CD8-positive, alpha-beta memory T cell (primary cell): ENCODE results near the gene ZNF518A. TPM values are rescaled to one million over a fixed set of nuclear protein-coding genes. Genes with fewer than 3 reads are reported as not detected.

ENCODE experiments used
- CTCF ChIA-PET: fragments of 350-600 bp; sonication (Branson Sonifier 250); formaldehyde crosslinking; loops from one replicate; lab custom pipeline; 2021; ENCODE audit warnings: antibody characterized with exemption; lab: Charles Lee
- POLR2A ChIA-PET: fragments of 350-600 bp; sonication (Branson Sonifier 250); formaldehyde crosslinking; loops from one replicate; lab custom pipeline; 2021; ENCODE audit warnings: antibody characterized with exemption; lab: Charles Lee
- DNase-seq, 5 donors: peaks; one replicate each; pipeline versions ENCODE4 v3.0.0 to v3.0.0-alpha.2; 2020 to 2022; ENCODE audit warnings: mixed read lengths in 1 of 5
- H3K27ac ChIP-seq: one replicate; pipeline ENCODE4 v1.7.0; 2013; ENCODE audit warnings: low read depth, mild to moderate bottlenecking, low read length, moderate library complexity
- H3K27me3 ChIP-seq: 2 replicates; pipeline ENCODE4 v1.7.0; 2013; ENCODE audit warnings: low read length, mild to moderate bottlenecking; ENCODE audit not compliant: insufficient read depth, poor library complexity, severe bottlenecking
- H3K36me3 ChIP-seq: 2 replicates; pipeline ENCODE4 v1.7.0; 2013; ENCODE audit warnings: mild to moderate bottlenecking, low read length, moderate library complexity; ENCODE audit not compliant: insufficient read depth
- H3K4me1 ChIP-seq: 2 replicates; pipeline ENCODE4 v1.7.0; 2013; ENCODE audit warnings: mild to moderate bottlenecking, low read length, moderate library complexity; ENCODE audit not compliant: insufficient read depth
- H3K4me3 ChIP-seq: 2 replicates; pipeline ENCODE4 v1.7.0; 2013; ENCODE audit warnings: mild to moderate bottlenecking, low read length
- H3K9me3 ChIP-seq: 2 replicates; pipeline ENCODE4 v1.7.0; 2013; ENCODE audit warnings: mild to moderate bottlenecking, low read length
- H3K27ac Mint-ChIP-seq, 8 donors: one replicate each; pipeline ENCODE4 v1.8.0; 2020 to 2021; ENCODE audit warnings: mixed read lengths in 8 of 8, mild to moderate bottlenecking in 6 of 8, inconsistent platforms in 3 of 8, moderate library complexity in 3 of 8
- H3K27me3 Mint-ChIP-seq, 2 donors: one replicate each; pipeline ENCODE4 v1.8.0; 2020 to 2021; ENCODE audit warnings: mixed read lengths in 2 of 2, mild to moderate bottlenecking in 1 of 2, moderate library complexity in 1 of 2
- H3K36me3 Mint-ChIP-seq, 3 donors: one replicate each; pipeline ENCODE4 v1.8.0; 2020 to 2021; ENCODE audit warnings: mixed read lengths in 3 of 3, inconsistent platforms in 1 of 3, mild to moderate bottlenecking in 1 of 3
- H3K4me1 Mint-ChIP-seq, 3 donors: one replicate each; pipeline ENCODE4 v1.8.0; 2020 to 2021; ENCODE audit warnings: mixed read lengths in 3 of 3, inconsistent platforms in 1 of 3, mild to moderate bottlenecking in 1 of 3
- H3K4me3 Mint-ChIP-seq, 7 donors: one replicate each; pipeline ENCODE4 v1.8.0; 2020 to 2021; ENCODE audit warnings: mixed read lengths in 7 of 7, mild to moderate bottlenecking in 6 of 7, moderate library complexity in 4 of 7, inconsistent platforms in 2 of 7
- H3K9me3 Mint-ChIP-seq, 5 donors: one replicate each; pipeline ENCODE4 v1.8.0; 2020 to 2022; ENCODE audit warnings: mixed read lengths in 5 of 5, mild to moderate bottlenecking in 3 of 5, moderate library complexity in 2 of 5, inconsistent platforms in 1 of 5
- polyA plus RNA-seq: library from polyadenylated mRNA; unstranded; fragments of 300-500 nt; fragmentation: Illumina TruSeq; gene quantifications from one replicate; pipeline ENCODE4 v1.2.3, GENCODE V29; 2021
- total RNA-seq, 2 experiments: library from RNA; stranded (reverse); gene quantifications; one replicate each; pipeline ENCODE4 v1.2.3, GENCODE V29; 2021

ZNF518A gene
- total and polyA plus RNA-seq, 3 experiments from 2014 or later: 9.0 to 15.7 (median 15.0) TPM

DNA sequence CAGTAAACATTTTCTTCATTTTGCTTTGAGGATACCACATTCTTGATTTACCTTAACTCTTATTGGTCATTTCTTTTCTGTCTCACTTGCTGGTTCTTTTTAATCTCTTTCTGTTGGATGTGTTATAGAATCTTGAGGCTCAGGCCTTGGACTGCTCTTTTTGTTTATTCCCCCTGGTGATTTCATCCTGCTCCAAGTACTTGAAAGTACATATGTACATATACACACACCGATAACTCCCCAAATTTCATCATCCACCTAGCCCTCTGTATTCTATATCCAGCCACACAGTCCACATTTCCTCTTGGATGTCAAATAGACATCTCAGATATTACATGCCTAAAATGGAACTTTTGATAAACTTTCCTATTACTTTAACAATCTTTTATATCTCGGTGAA is 7.5 kb downstream of the ZNF518A start:
- no peak overlapping the region for H3K4me3 Mint-ChIP-seq

GRCh38 chr10:96138102-96138501 is 8.0 kb downstream of the ZNF518A start:
- no peak overlapping the region for H3K27ac Mint-ChIP-seq
- POLR2A ChIA-PET: no interaction called here
- DNase-seq: no peak

More for the DNA sequence above, 7.5 kb downstream of the ZNF518A start:
- Mint-ChIP-seq H3K27me3 (no peaks in the 10 kb centered on the region), H3K27ac (no peak overlapping the region), H3K36me3 (peaks cover 36 to 75% (median 44%) of the 10 kb centered on the region in 3 donors), H3K4me1 (peaks cover 0 to 8% (median 1%) of the 10 kb centered on the region in 3 donors), H3K9me3 (no peaks in the 10 kb centered on the region)
- H3K4me3 ChIP-seq: no peak overlapping the region
- ChIA-PET POLR2A (no interaction called here), CTCF (no interaction called here)
- peaks cover 24% of the 10 kb centered on the region for H3K36me3 ChIP-seq
- H3K27ac ChIP-seq: no peak overlapping the region
- H3K9me3 ChIP-seq: no peaks in the 10 kb centered on the region
- DNase-seq: no peak
- H3K27me3 ChIP-seq: no peaks in the 10 kb centered on the region
- no peaks in the 10 kb centered on the region for H3K4me1 ChIP-seq

DNA sequence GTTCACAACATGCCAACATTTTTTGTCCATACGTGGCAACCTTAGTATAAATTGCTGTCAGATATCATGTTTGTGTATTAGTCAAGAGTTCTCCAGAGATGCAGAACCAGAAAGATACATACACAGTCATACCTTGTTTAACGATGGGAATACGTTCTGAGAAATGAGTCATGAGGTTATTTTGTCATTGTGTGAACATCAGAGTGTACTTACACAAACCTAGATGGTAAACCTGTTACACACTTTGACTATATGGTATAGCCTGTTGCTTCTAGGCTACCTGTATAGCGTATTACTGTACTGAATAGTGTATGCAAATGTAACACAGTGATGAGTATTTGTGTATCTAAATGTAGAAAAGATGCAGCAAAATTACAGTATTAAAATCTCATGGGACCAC is 22.3 kb downstream of the ZNF518A start:
- Mint-ChIP-seq H3K27me3 (no peaks in the 10 kb centered on the region), H3K36me3 (peaks cover 50 to 83% (median 72%) of the 10 kb centered on the region in 3 donors), H3K27ac (no peak overlapping the region), H3K4me1 (no peaks in the 10 kb centered on the region), H3K9me3 (peaks cover 0 to 10% (median 3%) of the 10 kb centered on the region in 5 donors), H3K4me3 (no peak overlapping the region)
- ChIA-PET CTCF (no interaction called here), POLR2A (no interaction called here)
- Histone ChIP-seq H3K9me3 (no peaks in the 10 kb centered on the region), H3K4me1 (no peaks in the 10 kb centered on the region), H3K36me3 (peaks cover 32% of the 10 kb centered on the region), H3K27ac (no peak overlapping the region), H3K4me3 (no peak overlapping the region), H3K27me3 (no peaks in the 10 kb centered on the region)
- DNase-seq: no peak

More at GRCh38 chr10:96138102-96138501, 8.0 kb downstream of the ZNF518A start:
- Histone ChIP-seq H3K4me3 (no peak overlapping the region), H3K9me3 (no peaks in the 10 kb centered on the region), H3K27me3 (no peaks in the 10 kb centered on the region), H3K4me1 (no peaks in the 10 kb centered on the region), H3K27ac (no peak overlapping the region), H3K36me3 (peaks cover 24% of the 10 kb centered on the region)
- Mint-ChIP-seq H3K27me3 (no peaks in the 10 kb centered on the region), H3K9me3 (no peaks in the 10 kb centered on the region), H3K36me3 (peaks cover 37 to 79% (median 46%) of the 10 kb centered on the region in 3 donors), H3K4me1 (peaks cover 0 to 8% (median 1%) of the 10 kb centered on the region in 3 donors), H3K4me3 (no peak overlapping the region)
- CTCF ChIA-PET: interaction anchor here (0.7 kb wide), 1 partner anchor 512 kb away, joined by 3 read pairs; no protein-coding TSS in a partner anchor

DNA sequence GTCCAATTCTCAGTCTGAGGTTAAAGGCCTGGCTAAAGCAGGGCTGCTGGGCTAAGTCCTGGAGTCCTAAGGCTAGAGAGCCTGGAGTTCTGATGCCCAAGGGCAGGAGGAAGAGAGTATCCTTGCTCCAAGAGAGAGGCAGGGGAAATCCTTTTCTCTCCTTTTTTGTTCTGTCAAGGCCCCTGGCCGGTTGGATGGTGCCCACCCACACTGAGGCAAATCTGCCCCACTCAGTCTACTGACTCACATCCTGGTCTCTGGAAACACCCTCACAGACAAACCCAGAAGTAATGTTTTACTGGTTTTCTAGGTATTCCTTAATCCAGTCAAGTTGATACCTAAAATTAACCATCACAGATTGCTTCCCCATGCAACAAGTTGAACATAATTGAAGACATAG is 23.0 kb downstream of the ZNF518A start:
- H3K27ac ChIP-seq: no peak overlapping the region
- CTCF ChIA-PET: no interaction called here
- POLR2A ChIA-PET: no interaction called here
- H3K27me3 ChIP-seq: no peaks in the 10 kb centered on the region
- H3K27ac Mint-ChIP-seq: peak overlapping the region in 1 of 8 donors; percentile 77
- H3K4me1 Mint-ChIP-seq: no peaks in the 10 kb centered on the region
- H3K9me3 ChIP-seq: no peaks in the 10 kb centered on the region
- no peaks in the 10 kb centered on the region for H3K4me1 ChIP-seq
- no peaks in the 10 kb centered on the region for H3K27me3 Mint-ChIP-seq
- H3K4me3 ChIP-seq: no peak overlapping the region
- H3K36me3 Mint-ChIP-seq: peaks cover 51 to 83% (median 78%) of the 10 kb centered on the region in 3 donors
- no peak for DNase-seq
- no peak overlapping the region for H3K4me3 Mint-ChIP-seq
- H3K9me3 Mint-ChIP-seq: peaks cover 2 to 17% (median 5%) of the 10 kb centered on the region in 5 donors
- peaks cover 32% of the 10 kb centered on the region for H3K36me3 ChIP-seq

GRCh38 chr10:96165726-96166125 is 35.6 kb downstream of the ZNF518A start:
- H3K9me3 Mint-ChIP-seq: peaks cover 39 to 72% (median 56%) of the 10 kb centered on the region in 5 donors
- H3K27me3 Mint-ChIP-seq: peaks cover 0 to 3% of the 10 kb centered on the region in 2 donors
- Histone ChIP-seq H3K4me1 (no peaks in the 10 kb centered on the region), H3K4me3 (no peak overlapping the region), H3K36me3 (no peaks in the 10 kb centered on the region), H3K27me3 (no peaks in the 10 kb centered on the region), H3K27ac (no peak overlapping the region), H3K9me3 (peaks cover 13% of the 10 kb centered on the region)
- H3K4me1 Mint-ChIP-seq: no peaks in the 10 kb centered on the region
- ChIA-PET POLR2A (no interaction called here), CTCF (interaction anchor here (1.6 kb wide), 1 partner anchor 10 kb away, joined by 3 read pairs; no protein-coding TSS in a partner anchor)
- no peak overlapping the region for H3K27ac Mint-ChIP-seq
- H3K4me3 Mint-ChIP-seq: no peak overlapping the region
- DNase-seq: no peak
- H3K36me3 Mint-ChIP-seq: peaks cover 2 to 49% (median 9%) of the 10 kb centered on the region in 3 donors

DNA sequence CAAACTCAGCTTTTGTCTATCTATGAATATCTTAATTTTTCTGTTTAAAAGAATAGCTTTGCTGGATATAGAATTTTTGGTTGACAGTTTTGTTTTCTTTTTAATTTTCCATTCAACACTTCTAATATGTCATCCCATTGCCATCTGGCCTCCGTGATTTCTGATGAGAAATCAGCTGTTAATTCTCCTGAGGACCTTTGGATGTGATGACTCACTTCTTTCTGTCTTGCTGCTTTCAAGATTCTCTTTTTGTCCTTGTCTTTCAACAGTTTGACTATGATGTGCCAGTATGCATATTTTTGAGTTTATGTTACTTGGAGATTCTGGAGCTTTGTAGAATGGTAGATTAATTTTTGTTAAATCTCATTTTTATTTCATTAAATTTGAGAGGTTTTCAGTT is 38.4 kb downstream of the ZNF518A start:
- ChIA-PET CTCF (no interaction called here), POLR2A (no interaction called here)
- Histone ChIP-seq H3K36me3 (no peaks in the 10 kb centered on the region), H3K4me1 (no peaks in the 10 kb centered on the region), H3K4me3 (no peak overlapping the region), H3K9me3 (peaks cover 13% of the 10 kb centered on the region), H3K27me3 (no peaks in the 10 kb centered on the region), H3K27ac (no peak overlapping the region)
- Mint-ChIP-seq H3K27me3 (peaks cover 0 to 3% of the 10 kb centered on the region in 2 donors), H3K36me3 (peaks cover 1 to 33% (median 5%) of the 10 kb centered on the region in 3 donors), H3K4me3 (no peak overlapping the region), H3K9me3 (peaks cover 56 to 85% (median 67%) of the 10 kb centered on the region in 5 donors), H3K4me1 (no peaks in the 10 kb centered on the region), H3K27ac (no peak overlapping the region)
- no peak for DNase-seq

- H3K4me1 Mint-ChIP-seq: no peaks in the 10 kb centered on the region
- peaks cover 0 to 30% (median 4%) of the 10 kb centered on the region in 3 donors for H3K36me3 Mint-ChIP-seq
- Histone ChIP-seq H3K9me3 (peaks cover 13% of the 10 kb centered on the region), H3K27me3 (no peaks in the 10 kb centered on the region), H3K4me3 (no peak overlapping the region), H3K27ac (no peak overlapping the region), H3K4me1 (no peaks in the 10 kb centered on the region), H3K36me3 (no peaks in the 10 kb centered on the region)
- CTCF ChIA-PET: no interaction called here
- H3K27me3 Mint-ChIP-seq: peaks cover 9 to 12% of the 10 kb centered on the region in 2 donors
- POLR2A ChIA-PET: no interaction called here
- H3K4me3 Mint-ChIP-seq: no peak overlapping the region
- peaks cover 62 to 89% (median 80%) of the 10 kb centered on the region in 5 donors for H3K9me3 Mint-ChIP-seq
- DNase-seq: no peak
- no peak overlapping the region for H3K27ac Mint-ChIP-seq
These were observed 40.1 kb downstream of the ZNF518A start for GRCh38 chr10:96170230-96170629.

- no peak overlapping the region for H3K27ac ChIP-seq
- H3K36me3 ChIP-seq: no peaks in the 10 kb centered on the region
- no peak overlapping the region for H3K4me3 ChIP-seq
- H3K9me3 ChIP-seq: peaks cover 13% of the 10 kb centered on the region
- DNase-seq: no peak
- Mint-ChIP-seq H3K27me3 (peaks cover 9 to 19% of the 10 kb centered on the region in 2 donors), H3K9me3 (peaks cover 61 to 87% (median 74%) of the 10 kb centered on the region in 5 donors), H3K4me3 (no peak overlapping the region), H3K4me1 (no peaks in the 10 kb centered on the region), H3K36me3 (peaks cover 0 to 27% (median 2%) of the 10 kb centered on the region in 3 donors), H3K27ac (no peak overlapping the region)
- H3K27me3 ChIP-seq: no peaks in the 10 kb centered on the region
- CTCF ChIA-PET: no interaction called here
- POLR2A ChIA-PET: no interaction called here
- no peaks in the 10 kb centered on the region for H3K4me1 ChIP-seq
These were observed 42.6 kb downstream of the ZNF518A start for GRCh38 chr10:96172666-96173065.
